Stomach smooth muscle (tissue), 2 donors: Measurements from ENCODE around the gene SLC47A2.
"Not testable (repeated sequence)": the region's sequence is repeated elsewhere in the genome, so short reads cannot be mapped to it uniquely, and the experiment has no call there.

ENCODE experiments used
- H3K27ac ChIP-seq: one replicate; pipeline ENCODE4 v1.7.0; 2013; ENCODE audit warnings: mild to moderate bottlenecking, low read length, inconsistent platforms
- H3K27me3 ChIP-seq, 2 donors: one replicate each; pipeline ENCODE4 v1.7.0; 2013; ENCODE audit warnings: low read length in 2 of 2; ENCODE audit not compliant: insufficient read depth in 2 of 2, control insufficient read depth in 1 of 2
- H3K36me3 ChIP-seq, 2 donors: one replicate each; pipeline ENCODE4 v1.7.0; 2013; ENCODE audit warnings: low read length in 2 of 2; ENCODE audit not compliant: control insufficient read depth in 2 of 2, insufficient read depth in 2 of 2
- H3K4me1 ChIP-seq: one replicate; pipeline ENCODE4 v1.7.0; 2013; ENCODE audit warnings: low read length; ENCODE audit not compliant: control insufficient read depth, insufficient read depth
- H3K4me3 ChIP-seq, 2 donors: one replicate each; pipeline ENCODE4 v1.7.0; 2013; ENCODE audit warnings: low read length in 2 of 2
- H3K9ac ChIP-seq, 2 donors: one replicate each; pipeline ENCODE4 v1.7.0; 2013; ENCODE audit warnings: low read length in 2 of 2, mild to moderate bottlenecking in 1 of 2
- H3K9me3 ChIP-seq, 2 donors: one replicate each; pipeline ENCODE4 v1.7.0; 2013; ENCODE audit warnings: low read length in 2 of 2; ENCODE audit not compliant: control insufficient read depth in 2 of 2
- donor health status: healthy.
- donor health status: Pancreatic carcinoma.

SLC47A2 gene

DNA sequence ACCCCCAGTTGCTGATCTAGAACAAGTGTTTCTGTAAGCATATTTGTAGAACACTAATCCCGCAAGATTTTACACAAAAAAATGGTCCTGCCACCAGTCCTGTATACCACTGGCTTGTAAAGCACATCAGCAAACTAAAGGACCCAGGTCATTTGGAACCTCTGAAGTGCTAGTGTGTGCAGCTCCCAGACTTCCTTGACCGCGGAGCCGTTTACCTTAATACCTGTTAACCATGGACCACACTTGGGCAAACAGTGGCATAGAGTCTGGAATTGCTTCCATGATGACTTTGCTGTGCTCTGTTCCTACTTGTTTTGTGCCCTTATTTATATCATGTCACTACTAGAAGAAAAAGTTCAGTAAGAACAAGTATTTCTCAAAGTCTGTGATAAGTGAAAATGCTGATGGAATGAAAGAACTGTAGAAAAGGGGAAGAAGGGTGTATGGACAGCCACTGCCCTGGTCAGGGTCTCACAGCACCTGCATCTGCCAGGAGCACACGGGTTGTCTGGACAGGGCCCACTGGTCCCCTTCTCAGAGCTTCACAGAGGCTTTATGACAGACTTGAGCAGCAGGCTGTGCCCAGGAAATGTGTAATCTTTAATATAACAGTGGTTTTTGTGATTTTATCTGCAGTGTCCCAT, 38.5 kb downstream of the SLC47A2 start:
- H3K4me3 ChIP-seq = no peak overlapping the region
- peaks cover 18 to 24% of the 10 kb centered on the region in 2 donors for H3K36me3 ChIP-seq
- no peak overlapping the region for H3K9ac ChIP-seq

GRCh38 chr17:19676896-19677295, 39.5 kb downstream of the SLC47A2 start:
- Histone ChIP-seq H3K9me3 (no peaks in the 10 kb centered on the region), H3K4me1 (peaks cover 4% of the 10 kb centered on the region), H3K9ac (no peak overlapping the region), H3K27ac (no peak overlapping the region), H3K27me3 (no peaks in the 10 kb centered on the region), H3K4me3 (no peak overlapping the region), H3K36me3 (peaks cover 21 to 28% of the 10 kb centered on the region in 2 donors)

More for the DNA sequence above, 38.5 kb downstream of the SLC47A2 start:
- Histone ChIP-seq H3K4me1 (no peaks in the 10 kb centered on the region), H3K27me3 (no peaks in the 10 kb centered on the region), H3K27ac (no peak overlapping the region), H3K9me3 (no peaks in the 10 kb centered on the region)

DNA sequence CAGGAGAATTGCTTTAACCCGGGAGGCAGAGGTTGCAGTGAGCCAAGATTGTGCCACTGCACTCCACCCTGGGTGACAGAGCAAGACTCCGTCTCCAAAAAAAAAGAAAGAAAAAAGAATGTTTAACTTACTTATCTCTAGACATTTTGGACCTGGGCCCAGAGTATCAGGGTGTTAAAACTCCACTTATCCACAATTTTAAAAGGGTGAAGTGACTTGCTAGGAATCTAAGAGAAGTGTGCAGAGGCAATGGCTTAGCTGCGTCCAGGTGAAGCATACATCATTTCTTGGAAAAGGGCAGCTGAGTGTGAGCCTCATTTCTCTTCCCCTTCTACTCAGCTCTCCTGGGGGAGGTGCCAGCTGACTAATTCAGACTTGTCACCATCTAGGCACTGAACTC, 42.8 kb downstream of the SLC47A2 start:
- H3K4me1 ChIP-seq = peaks cover 4% of the 10 kb centered on the region
- H3K27ac ChIP-seq = no peak overlapping the region
- no peak overlapping the region for H3K4me3 ChIP-seq
- H3K36me3 ChIP-seq = peaks cover 23 to 39% of the 10 kb centered on the region in 2 donors
- H3K27me3 ChIP-seq = no peaks in the 10 kb centered on the region
- H3K9ac ChIP-seq = no peak overlapping the region
- no peaks in the 10 kb centered on the region for H3K9me3 ChIP-seq

DNA sequence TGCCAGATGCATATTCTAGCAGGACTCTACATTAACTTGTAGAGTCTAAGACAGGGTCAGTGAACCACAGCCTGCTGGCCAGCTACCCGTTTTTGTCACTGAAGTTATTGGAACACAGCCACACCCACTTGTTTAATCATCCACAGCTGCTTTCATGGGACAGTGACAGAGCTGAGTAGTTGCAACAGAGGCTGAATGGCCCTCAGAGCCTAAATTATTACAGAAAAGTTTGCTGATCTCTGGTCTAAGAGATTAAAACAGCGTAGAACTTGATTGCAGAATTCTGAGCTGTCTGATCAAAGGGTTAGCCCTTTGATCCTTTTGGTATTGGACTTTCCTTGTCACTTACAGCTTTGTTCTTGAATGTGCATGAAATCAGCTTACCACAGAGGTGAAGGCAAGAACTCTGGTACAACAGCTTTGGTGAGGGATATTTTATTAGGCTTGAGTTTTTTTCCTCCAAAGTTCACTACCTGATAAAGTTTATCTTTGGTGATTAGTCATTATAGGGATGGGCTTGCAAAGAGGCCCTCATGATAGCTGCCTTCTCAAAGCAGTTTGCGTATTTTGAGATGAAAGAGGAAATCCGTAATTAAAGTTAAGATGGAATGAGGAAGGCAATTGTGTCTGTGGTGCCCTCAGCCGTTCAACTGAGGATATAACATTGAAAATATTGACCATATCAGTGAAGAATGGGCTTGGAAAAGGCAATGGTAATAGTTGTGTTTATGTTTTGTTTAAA, 44.2 kb downstream of the SLC47A2 start:
- H3K27ac ChIP-seq = no peak overlapping the region
- H3K27me3 ChIP-seq = no peaks in the 10 kb centered on the region
- H3K4me3 ChIP-seq = no peak overlapping the region
- H3K36me3 ChIP-seq = peaks cover 15 to 32% of the 10 kb centered on the region in 2 donors
- peaks cover 4% of the 10 kb centered on the region for H3K4me1 ChIP-seq
- H3K9ac ChIP-seq = no peak overlapping the region
- H3K9me3 ChIP-seq = no peaks in the 10 kb centered on the region

- Histone ChIP-seq H3K36me3 (peaks cover 10 to 27% of the 10 kb centered on the region in 2 donors), H3K27ac (no peak overlapping the region), H3K4me3 (no peak overlapping the region), H3K4me1 (peaks cover 4% of the 10 kb centered on the region), H3K9me3 (no peaks in the 10 kb centered on the region), H3K9ac (no peak overlapping the region), H3K27me3 (no peaks in the 10 kb centered on the region)
These were observed 45.0 kb downstream of the SLC47A2 start for GRCh38 chr17:19671433-19671832.

GRCh38 chr17:19670908-19671307, 45.5 kb downstream of the SLC47A2 start:
- Histone ChIP-seq H3K4me3 (no peak overlapping the region), H3K9ac (no peak overlapping the region), H3K36me3 (peaks cover 13 to 23% of the 10 kb centered on the region in 2 donors), H3K27me3 (no peaks in the 10 kb centered on the region), H3K27ac (no peak overlapping the region), H3K4me1 (peaks cover 4% of the 10 kb centered on the region), H3K9me3 (no peaks in the 10 kb centered on the region)

DNA sequence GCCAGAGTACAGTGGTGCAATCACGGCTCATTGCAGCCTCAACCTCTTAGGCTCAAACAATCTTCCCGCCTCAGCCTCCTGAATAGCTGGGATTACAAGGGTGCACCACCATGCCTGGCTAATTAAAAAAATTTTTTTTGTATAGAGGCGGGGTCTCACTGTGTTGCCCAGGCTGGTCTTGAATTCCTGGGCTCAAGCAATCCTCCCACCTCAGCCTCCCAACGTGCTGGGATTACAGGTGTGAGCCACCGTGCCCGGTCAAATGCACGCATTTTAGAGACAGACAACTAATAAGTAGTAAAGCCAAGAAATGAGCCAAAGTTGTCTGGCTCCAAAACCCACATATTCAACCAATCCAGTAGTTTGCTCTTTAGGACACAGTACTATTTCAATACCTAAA, 46.7 kb downstream of the SLC47A2 start:
- H3K4me1 ChIP-seq, H3K27ac ChIP-seq: not testable (repeated sequence)
- peaks cover 18 to 23% of the 10 kb centered on the region in 2 donors for H3K36me3 ChIP-seq

GRCh38 chr17:19664821-19665181, 51.6 kb downstream of the SLC47A2 start:
- Histone ChIP-seq H3K9ac (no peak overlapping the region), H3K27me3 (no peaks in the 10 kb centered on the region), H3K4me3 (no peak overlapping the region), H3K9me3 (no peaks in the 10 kb centered on the region), H3K36me3 (peaks cover 15 to 39% of the 10 kb centered on the region in 2 donors), H3K4me1 (peaks cover 7% of the 10 kb centered on the region), H3K27ac (no peak overlapping the region)

More for the DNA sequence above, 46.7 kb downstream of the SLC47A2 start:
- H3K9ac ChIP-seq, H3K27me3 ChIP-seq, H3K4me3 ChIP-seq, H3K9me3 ChIP-seq: not testable (repeated sequence)

DNA sequence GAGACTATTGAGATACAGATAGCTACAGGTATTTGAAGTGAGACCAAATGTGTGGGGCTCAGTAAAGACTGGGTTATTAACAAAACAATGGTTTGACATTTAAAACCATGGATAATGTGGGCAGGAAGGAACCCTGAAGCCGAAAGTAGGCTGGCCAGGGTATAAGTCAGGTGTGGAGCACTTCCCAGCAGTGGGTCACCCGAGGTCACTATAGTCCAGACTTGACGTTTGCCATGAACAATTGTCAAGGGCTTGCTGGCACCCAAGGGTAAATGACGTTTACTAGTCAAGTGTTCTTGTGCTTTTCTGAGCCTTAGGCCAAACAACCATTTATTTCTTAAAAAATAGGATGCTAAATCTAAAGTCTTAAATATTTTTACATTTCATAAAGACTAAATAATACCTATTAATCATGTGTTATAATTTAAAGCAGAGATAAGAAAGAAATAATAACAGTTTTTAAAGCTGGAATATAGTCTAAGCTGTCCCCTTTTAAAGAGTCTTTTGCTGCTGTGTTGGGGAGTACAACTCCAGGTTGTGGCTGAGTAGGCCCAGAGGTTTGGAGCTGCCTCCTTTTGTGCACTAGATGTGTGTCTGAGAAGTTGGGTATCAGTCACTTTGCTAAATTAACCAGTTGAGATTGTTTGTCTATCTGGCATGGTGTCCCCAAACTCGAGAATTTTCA, 52.1 kb downstream of the SLC47A2 start:
- H3K36me3 ChIP-seq = peaks cover 15 to 39% of the 10 kb centered on the region in 2 donors
- H3K4me3 ChIP-seq = no peak overlapping the region
- no peak overlapping the region for H3K9ac ChIP-seq
- no peaks in the 10 kb centered on the region for H3K9me3 ChIP-seq
- no peaks in the 10 kb centered on the region for H3K27me3 ChIP-seq
- peaks cover 7% of the 10 kb centered on the region for H3K4me1 ChIP-seq
- no peak overlapping the region for H3K27ac ChIP-seq

DNA sequence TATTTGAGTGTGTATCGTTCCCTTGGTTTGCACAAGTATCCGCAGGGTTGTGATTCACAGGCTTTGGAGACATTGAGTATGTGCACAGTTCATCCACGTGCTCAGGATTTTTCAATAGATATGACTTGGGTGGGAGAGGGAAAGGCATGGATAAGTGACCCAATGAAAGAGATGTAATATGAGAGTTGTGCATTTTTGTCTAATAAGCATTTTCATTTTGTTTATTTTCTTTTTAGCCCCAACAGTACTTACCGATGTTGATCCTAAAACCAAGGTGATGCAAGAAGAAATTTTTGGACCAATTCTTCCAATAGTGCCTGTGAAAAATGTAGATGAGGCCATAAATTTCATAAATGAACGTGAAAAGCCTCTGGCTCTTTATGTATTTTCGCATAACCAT, 53.3 kb downstream of the SLC47A2 start:
- H3K4me3 ChIP-seq = no peak overlapping the region
- no peak overlapping the region for H3K9ac ChIP-seq
- H3K27me3 ChIP-seq = no peaks in the 10 kb centered on the region
- H3K4me1 ChIP-seq = peaks cover 7% of the 10 kb centered on the region
- H3K9me3 ChIP-seq = no peaks in the 10 kb centered on the region
- H3K36me3 ChIP-seq = peaks cover 15 to 39% of the 10 kb centered on the region in 2 donors
- no peak overlapping the region for H3K27ac ChIP-seq
